Measurements from ENCODE around the gene SLC9A9.

- TF ChIP-seq CTCF (IDR thresholded peaks at IDR 0.05): no peak
- TF ChIP-seq POLR2A (IDR thresholded peaks at IDR 0.05): no peak
- TF ChIP-seq POLR2AphosphoS5 (IDR thresholded peaks at IDR 0.05): no peak
Measured at GRCh38 chr3:143658116-143658515, 190.2 kb downstream of the SLC9A9 start.

All from prostate gland (tissue), 2 donors.